Measurements from ENCODE around the gene CREB1. TPM values are rescaled to one million over a fixed set of nuclear protein-coding genes. Genes with fewer than 3 reads are reported as not detected.

CREB1 gene
- total RNA-seq, 2 donors from 2014 or later: 17.9 to 20.1 TPM

- no peaks in the 10 kb centered on the region for H3K27me3 ChIP-seq
- no peak for TF ChIP-seq CTCF (IDR thresholded peaks at IDR 0.05)
- no peak for TF ChIP-seq POLR2A (IDR thresholded peaks at IDR 0.05)
- 83 to 97% methylated on average over 2 of the region's 2 CpGs for WGBS, 2 donors
- no peak overlapping the region for H3K27ac ChIP-seq
- DNase-seq (no peak), ATAC-seq (no peak)
- no peaks in the 10 kb centered on the region for H3K36me3 ChIP-seq (replicated peaks in 1 of 2; ENCODE audit: insufficient read depth in 1 of 2, low read depth in 2 of 2)
- intact Hi-C loops (cut with DNase I): no loop called here
- H3K9me3 ChIP-seq: no peaks in the 10 kb centered on the region
- no peak overlapping the region for H3K4me3 ChIP-seq
- peaks cover 7% of the 10 kb centered on the region for H3K4me1 ChIP-seq
Measured at GRCh38 chr2:207539470-207539869, 9.7 kb downstream of the CREB1 start.

DNA sequence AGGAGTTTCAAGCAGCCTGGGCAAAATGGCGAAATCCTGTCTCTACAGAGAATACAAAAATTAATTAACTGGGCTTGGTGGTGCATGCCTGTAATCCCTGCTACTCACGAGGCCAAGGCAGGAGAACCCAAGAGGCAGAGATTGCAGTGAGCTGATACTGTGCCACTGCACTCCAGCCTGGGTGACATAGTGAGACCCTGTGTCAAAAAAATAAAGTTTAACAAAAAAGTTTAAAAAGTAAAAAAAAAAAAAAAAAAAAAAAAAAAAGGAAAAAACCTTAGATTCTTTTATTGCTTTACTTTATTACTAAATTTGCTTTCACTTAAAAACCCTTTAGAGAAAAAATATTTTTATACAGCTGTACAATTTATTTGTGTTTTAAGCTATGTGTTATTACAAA lies 10.7 kb downstream of the CREB1 start:
- no peak for TF ChIP-seq POLR2A (IDR thresholded peaks at IDR 0.05)
- TF ChIP-seq CTCF (IDR thresholded peaks at IDR 0.05): no peak
- Histone ChIP-seq H3K27me3 (no peaks in the 10 kb centered on the region), H3K36me3 (replicated peaks in 1 of 2; ENCODE audit: insufficient read depth in 1 of 2, low read depth in 2 of 2) (no peaks in the 10 kb centered on the region), H3K27ac (no peak overlapping the region), H3K9me3 (no peaks in the 10 kb centered on the region), H3K4me1 (no peaks in the 10 kb centered on the region), H3K4me3 (no peak overlapping the region)
- ATAC-seq (no peak), DNase-seq (no peak)
- 78 to 83% methylated on average over 2 of the region's 2 CpGs for WGBS, 2 donors
- intact Hi-C loops (cut with DNase I): no loop called here

DNA sequence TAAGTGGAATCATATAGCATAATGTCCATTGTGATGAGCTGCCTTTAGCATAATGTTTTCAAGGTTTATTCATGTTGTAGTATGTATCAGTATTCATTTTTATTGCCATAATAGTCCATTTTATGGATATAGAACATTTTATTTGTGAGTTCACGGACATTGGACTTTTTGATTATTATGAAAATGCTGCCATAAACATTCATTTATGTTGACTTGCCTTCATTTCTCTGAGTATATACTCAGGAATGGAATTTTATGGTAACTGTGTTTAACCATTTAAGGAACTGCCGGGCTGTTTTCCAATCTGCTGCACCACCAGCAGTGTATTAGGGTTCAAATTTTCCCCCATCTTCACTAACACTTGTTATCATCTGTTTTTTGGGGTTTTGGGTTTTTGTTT lies 12.2 kb downstream of the CREB1 start:
- no peaks in the 10 kb centered on the region for H3K36me3 ChIP-seq (replicated peaks in 1 of 2; ENCODE audit: insufficient read depth in 1 of 2, low read depth in 2 of 2)
- WGBS, 2 donors: 98 to 99% methylated on average over 2 of the region's 2 CpGs
- intact Hi-C loops (cut with DNase I): no loop called here
- ATAC-seq (no peak), DNase-seq (no peak)
- H3K27me3 ChIP-seq: no peaks in the 10 kb centered on the region
- no peak overlapping the region for H3K4me3 ChIP-seq
- TF ChIP-seq POLR2A (IDR thresholded peaks at IDR 0.05) (no peak), CTCF (IDR thresholded peaks at IDR 0.05) (no peak)
- H3K27ac ChIP-seq: no peak overlapping the region
- H3K4me1 ChIP-seq: peaks cover 6% of the 10 kb centered on the region
- no peaks in the 10 kb centered on the region for H3K9me3 ChIP-seq

- Histone ChIP-seq H3K9me3 (no peaks in the 10 kb centered on the region), H3K36me3 (replicated peaks in 1 of 2; ENCODE audit: insufficient read depth in 1 of 2, low read depth in 2 of 2) (no peaks in the 10 kb centered on the region), H3K27me3 (no peaks in the 10 kb centered on the region), H3K4me1 (peaks cover 17% of the 10 kb centered on the region), H3K4me3 (no peak overlapping the region), H3K27ac (no peak overlapping the region)
- TF ChIP-seq CTCF (IDR thresholded peaks at IDR 0.05): no peak
- no peak for TF ChIP-seq POLR2A (IDR thresholded peaks at IDR 0.05)
- no peak for DNase-seq
- ATAC-seq: no peak
- WGBS, 2 donors: 98 to 99% methylated on average over 3 of the region's 3 CpGs
- intact Hi-C loops (cut with DNase I): no loop called here
Measured at GRCh38 chr2:207543272-207543671, 13.5 kb downstream of the CREB1 start.

- Histone ChIP-seq H3K4me1 (peaks cover 45% of the 10 kb centered on the region), H3K4me3 (no peak overlapping the region), H3K9me3 (no peaks in the 10 kb centered on the region), H3K27me3 (no peaks in the 10 kb centered on the region), H3K36me3 (replicated peaks in 1 of 2; ENCODE audit: insufficient read depth in 1 of 2, low read depth in 2 of 2) (no peaks in the 10 kb centered on the region), H3K27ac (no peak overlapping the region)
- no peak for ATAC-seq
- DNase-seq: no peak
- intact Hi-C loops (cut with DNase I): no loop called here
- TF ChIP-seq CTCF (IDR thresholded peaks at IDR 0.05) (no peak), POLR2A (IDR thresholded peaks at IDR 0.05) (no peak)
Measured at GRCh38 chr2:207546822-207547221, 17.1 kb downstream of the CREB1 start.

All from body of pancreas (tissue), 4 donors.